CD4-positive, alpha-beta T cell treated with Interleukin-10 for 1 hour (primary cell): ENCODE results near the gene NEAT1.
A peak's percentile ranks its signal among the peaks of the same experiment; 100 is the strongest.

Experiments
- DNase-seq: peaks from one replicate; pipeline ENCODE4 v3.0.0-alpha.2; 2020

Gene NEAT1

GRCh38 chr11:65422633-65423515, at the start of gene NEAT1:
NEAT1 (plus strand) TSS chr11:65422798.
- peak; percentile 96 for DNase-seq

- DNase-seq, result no peak
These were observed 48.6 kb upstream of the NEAT1 start for GRCh38 chr11:65373839-65374580.

GRCh38 chr11:65375012-65375411, 47.6 kb upstream of the NEAT1 start:
- no peak for DNase-seq

GRCh38 chr11:65376138-65376713, 46.4 kb upstream of the NEAT1 start:
- DNase-seq, result no peak

- DNase-seq, result no peak
These were observed 45.6 kb upstream of the NEAT1 start for GRCh38 chr11:65377036-65377435.

GRCh38 chr11:65377777-65378176, 44.8 kb upstream of the NEAT1 start:
- DNase-seq, result no peak

- DNase-seq, result no peak
These were observed 44.2 kb upstream of the NEAT1 start for GRCh38 chr11:65378208-65378927.

GRCh38 chr11:65378928-65379638, 43.5 kb upstream of the NEAT1 start:
- no peak for DNase-seq

GRCh38 chr11:65379698-65380459, 42.7 kb upstream of the NEAT1 start:
- DNase-seq, result no peak

GRCh38 chr11:65380460-65381119, 42.0 kb upstream of the NEAT1 start:
- no peak for DNase-seq

- DNase-seq, result no peak
These were observed 40.9 kb upstream of the NEAT1 start for GRCh38 chr11:65381716-65382032.

- DNase-seq, result peak; percentile 91
These were observed 40.4 kb upstream of the NEAT1 start, which contains the start of gene SLC25A45 for GRCh38 chr11:65382033-65382803. SLC25A45 (minus strand) TSS chr11:65382646; CDS start chr11:65381951, 695 bp downstream.

GRCh38 chr11:65382804-65383368, 39.7 kb upstream of the NEAT1 start:
- DNase-seq, result no peak

- no peak for DNase-seq
These were observed 38.8 kb upstream of the NEAT1 start for GRCh38 chr11:65383778-65384177.

GRCh38 chr11:65384301-65384889, 38.2 kb upstream of the NEAT1 start:
- DNase-seq, result peak; percentile 49

GRCh38 chr11:65386307-65387140, 36.1 kb upstream of the NEAT1 start, which contains the start of gene FRMD8:
FRMD8 (plus strand) TSS chr11:65386637; CDS start chr11:65387037, 400 bp downstream.
- DNase-seq, result peak; percentile 92

GRCh38 chr11:65388731-65389130, 33.9 kb upstream of the NEAT1 start:
- DNase-seq, result no peak

GRCh38 chr11:65389294-65389980, 33.2 kb upstream of the NEAT1 start:
- DNase-seq, result no peak
